LHCN-M2 (cell line): ENCODE results near the gene USP28. TPM values are rescaled to one million over a fixed set of nuclear protein-coding genes. Genes with fewer than 3 reads are reported as not detected.
"Not testable (repeated sequence)": the region's sequence is repeated elsewhere in the genome, so short reads cannot be mapped to it uniquely, and the experiment has no call there.

Source experiments
- DNase-seq: peaks from one replicate; pipeline ENCODE4 v3.0.0-alpha.2; 2012; ENCODE audit warnings: low read depth
- total RNA-seq: library from RNA; depleted of rRNA; stranded (reverse); fragments of >200 nt; gene quantifications from 2 replicates; pipeline ENCODE4 v1.2.3, GENCODE V29; 2014; rRNA removed

USP28 gene
- total RNA-seq, 1 experiment from 2014 or later, result 29.2 TPM

DNA sequence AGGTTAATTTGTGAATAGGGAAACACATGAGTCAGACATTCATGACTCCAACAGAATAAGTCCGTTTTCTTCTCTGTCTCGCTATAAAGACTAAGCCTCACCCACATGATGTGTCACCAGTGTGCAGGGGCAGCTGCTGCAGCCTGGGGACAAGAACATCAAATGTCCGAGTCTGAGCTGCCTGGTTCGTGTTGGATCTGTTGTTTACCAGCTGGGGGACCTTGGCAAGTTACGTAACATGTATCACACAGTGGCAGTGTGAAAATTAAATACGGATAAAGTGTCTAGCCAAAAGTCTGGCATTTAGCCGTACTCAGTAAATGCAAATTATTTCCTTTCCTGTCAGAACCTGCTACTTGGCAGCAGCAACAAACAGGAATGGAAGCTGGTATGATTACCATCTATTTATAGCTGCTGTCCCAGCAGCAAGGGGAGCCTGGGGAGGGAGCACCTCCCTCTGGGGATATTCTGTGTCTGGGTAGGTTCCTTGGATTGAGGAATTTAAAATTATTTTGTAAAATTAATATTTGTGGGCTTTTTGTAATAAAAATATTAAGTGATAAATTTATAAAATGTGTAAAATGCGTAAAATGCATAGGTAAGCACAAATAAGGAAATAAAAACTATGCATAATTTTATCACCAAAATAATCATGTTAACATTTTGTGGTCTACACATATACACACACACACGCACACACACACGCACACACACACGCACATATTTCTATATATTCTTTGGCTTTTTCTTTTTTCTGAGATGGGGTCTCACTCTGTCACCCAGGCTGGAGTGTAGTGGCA is 97.1 kb downstream of the USP28 start:
- peak; percentile 82 for DNase-seq

DNA sequence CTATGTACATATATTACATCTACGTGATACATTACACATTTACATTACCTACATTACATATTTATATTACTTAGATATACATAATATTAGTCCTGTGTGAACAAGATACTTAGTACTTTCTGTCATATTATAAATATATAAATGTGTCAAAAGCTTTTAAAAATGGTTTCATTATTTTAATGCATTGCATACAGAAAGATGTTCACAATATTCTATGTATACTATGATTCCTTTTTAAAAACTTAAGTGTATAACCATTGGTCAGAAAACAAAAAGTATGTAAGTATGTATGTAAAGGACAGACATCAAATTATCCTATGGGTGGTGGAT is 101.2 kb downstream of the USP28 start:
- DNase-seq, result no peak

DNA sequence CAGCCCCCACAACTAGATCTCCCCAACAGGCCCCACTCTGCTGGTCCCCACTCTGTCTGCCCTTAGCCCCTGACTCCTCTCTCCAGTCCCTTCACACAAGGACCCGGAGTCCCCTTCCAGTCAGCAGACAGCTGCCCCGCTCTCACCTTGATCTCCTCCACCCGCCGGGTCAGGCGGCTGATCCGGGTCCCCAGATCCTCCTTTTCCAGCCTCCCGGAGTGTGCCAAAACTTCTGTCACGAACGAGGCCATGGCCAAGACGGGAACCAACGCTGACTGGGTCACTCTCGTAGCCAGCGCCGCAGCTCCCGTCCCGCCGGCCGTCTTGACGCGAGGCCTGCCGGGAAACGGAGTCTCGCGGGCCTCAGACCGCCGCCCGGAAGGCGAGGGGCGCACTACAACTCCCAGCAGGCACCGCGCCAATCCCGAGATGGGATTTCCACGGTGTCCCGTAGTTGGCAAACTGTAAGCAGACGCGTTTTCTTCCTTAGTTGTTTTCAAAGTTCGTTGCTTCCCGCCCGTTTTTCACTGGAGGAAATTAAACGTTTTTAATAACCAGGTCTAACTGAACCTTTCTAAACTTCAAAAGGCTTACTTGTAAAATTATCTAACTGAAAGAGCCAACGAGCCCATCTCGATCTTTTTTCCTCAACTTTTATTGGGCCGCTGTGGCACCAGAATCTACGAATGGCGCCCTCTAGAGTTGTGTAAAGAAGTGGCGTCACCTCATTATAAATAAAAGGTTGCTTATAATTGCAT is 101.8 kb downstream of the USP28 start, which contains the start of gene ZW10:
TSS of gene ZW10 (minus strand) at position 277 of the 758 bp plus-strand sequence. CDS start at position 251, 26 bp downstream.
- peak; percentile 96 for DNase-seq

DNA sequence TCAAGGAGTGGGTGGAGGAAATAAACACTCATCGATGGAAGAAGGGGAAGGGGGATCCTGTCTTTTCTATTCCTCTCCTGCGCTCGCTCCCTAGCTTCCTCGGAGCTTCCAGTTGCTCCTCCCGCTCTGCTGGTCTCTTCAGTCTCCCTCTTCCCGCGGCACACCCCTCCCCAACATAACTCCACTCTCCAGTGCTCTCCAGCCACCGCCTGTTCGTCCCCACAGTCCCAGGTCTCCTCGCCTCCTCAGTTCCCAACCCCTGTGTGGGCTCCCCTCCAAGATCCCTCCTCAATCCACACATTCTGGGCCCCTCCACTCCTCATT is 102.3 kb downstream of the USP28 start:
- peak; percentile 17 for DNase-seq

DNA sequence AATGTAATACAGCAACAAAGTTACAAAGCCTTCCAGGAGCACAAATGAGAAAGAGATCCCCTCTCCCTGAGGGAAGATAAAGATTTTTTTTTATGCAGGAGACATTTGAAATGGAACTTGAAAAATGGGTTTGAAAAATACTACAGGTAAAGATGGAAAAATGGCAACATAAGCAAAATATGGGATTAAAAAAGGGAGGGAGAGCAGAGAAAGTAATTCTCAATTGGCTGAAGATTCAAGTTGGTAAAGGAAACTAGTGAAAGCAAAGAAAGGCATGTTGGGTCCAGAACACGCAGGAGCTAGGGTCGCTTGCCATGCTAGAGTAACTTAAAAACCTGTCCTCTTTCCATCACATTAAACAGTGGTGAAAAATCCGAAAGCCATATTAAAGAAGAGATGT is 103.4 kb downstream of the USP28 start:
- DNase-seq, result no peak

DNA sequence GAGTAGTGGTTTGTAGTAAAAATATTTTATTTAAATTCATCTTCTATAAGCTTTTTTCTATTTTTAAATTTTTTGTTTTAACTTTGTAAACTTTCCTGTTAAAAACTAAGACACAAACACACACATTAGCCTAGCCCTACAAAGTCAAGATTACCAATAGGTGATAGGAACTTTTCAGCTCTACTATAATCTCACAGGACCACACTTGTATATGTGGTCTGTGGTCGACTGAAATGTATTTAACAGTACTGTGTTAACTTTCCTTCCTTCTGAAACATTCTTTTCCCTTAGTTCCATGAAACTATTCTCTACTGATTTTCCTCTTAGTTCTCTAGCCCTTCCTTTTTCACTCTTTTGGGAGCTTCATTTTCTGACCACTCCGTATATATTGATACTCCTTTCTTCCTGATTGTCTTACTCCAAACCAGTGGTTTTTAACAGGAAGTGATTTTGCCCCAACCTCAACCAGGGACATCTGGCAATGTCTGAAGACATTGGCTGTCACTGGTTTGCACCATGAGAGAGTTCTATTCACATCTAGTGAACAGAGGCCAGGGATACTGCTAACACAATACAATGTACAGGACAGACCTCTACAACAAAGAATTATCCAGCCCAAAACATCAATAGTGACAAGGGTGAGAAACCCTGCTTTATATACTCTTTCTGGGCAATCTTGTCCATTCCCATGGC is 110.7 kb downstream of the USP28 start:
- DNase-seq, result no peak

DNA sequence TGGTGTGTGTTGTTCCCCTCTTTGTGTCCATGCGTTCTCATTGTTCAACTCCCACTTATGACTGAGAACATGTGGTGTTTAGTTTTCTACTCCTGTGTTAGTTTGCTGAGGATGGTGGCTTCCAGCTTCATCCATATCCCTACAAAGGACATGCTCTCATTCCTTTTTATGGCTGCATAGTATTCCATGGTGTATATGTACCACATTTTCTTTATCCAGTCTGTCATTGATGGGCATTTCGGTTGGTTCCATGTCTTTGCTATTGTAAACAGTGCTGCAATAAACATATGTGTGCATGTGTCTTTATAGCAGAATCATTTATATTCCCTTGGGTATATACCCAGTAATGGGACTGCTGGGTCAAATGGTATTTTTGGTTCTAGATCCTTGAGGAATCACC is 112.3 kb downstream of the USP28 start:
- not testable (repeated sequence) for DNase-seq

DNA sequence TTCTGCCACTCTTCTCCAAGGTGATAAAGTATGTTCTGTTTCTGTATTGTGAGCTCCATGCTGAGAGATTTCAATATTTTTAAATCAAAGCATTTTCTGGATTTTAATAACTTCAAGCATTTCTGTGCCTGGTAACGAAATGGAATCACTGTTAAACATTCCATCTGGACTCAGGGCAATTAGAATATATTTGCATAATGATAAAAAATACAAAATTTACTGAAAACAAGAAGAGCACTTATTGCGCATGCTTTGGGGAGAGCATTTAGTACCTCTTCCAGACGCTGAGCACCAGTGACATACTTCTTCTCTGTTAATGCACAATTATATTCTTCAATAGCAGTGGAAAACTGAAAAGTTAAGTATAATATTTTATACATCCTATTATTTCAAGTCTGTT is 115.1 kb downstream of the USP28 start:
- DNase-seq, result no peak

DNA sequence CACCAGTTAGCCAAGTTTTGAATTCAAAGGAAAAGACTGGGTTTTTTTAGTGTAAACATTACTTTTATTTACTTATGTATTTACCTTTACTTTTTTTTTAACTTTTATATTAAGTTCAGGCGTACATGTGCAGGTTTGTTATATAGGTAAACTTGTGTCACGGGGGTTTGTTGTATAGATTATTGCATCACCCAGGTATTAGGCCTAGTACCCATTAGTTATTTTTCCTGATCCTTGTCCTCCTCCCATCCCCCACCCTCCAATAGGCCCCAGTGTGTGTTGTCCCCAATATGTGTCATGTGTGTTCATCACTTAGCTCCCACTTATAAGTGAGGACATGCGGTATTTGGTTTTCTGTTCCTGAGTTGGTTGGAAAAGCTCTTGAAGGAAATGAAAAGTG is 122.4 kb downstream of the USP28 start:
- DNase-seq, result no peak

Other genes starting within 250 kb of the USP28 start
- gene TMPRSS5, start 169.3 kb downstream of the USP28 start, total RNA-seq, result 0.17 and 0.38 TPM in 2 replicates
- gene ZW10, start 101.9 kb downstream of the USP28 start, total RNA-seq, result 27.3 and 31.3 TPM in 2 replicates
- gene CLDN25, start 95.8 kb downstream of the USP28 start, total RNA-seq, result not detected in 2 replicates
- gene HTR3B, start 29.2 kb upstream of the USP28 start, total RNA-seq, result not detected in 2 replicates
- not detected in 2 replicates for gene HTR3A, start 99.5 kb upstream of the USP28 start, total RNA-seq
- 3.1 and 4.3 TPM in 2 replicates for gene ZBTB16, start 184.1 kb upstream of the USP28 start, total RNA-seq